HS-5 (cell line): ENCODE data around the gene JPH3.

Experiments
- DNase-seq: peaks from one replicate; pipeline ENCODE4 v3.0.0-alpha.2; 2012; ENCODE audit warnings: low read depth

Gene JPH3

GRCh38 chr16:87626905-87627304 is 24.6 kb downstream of the JPH3 start:
- no peak for DNase-seq

DNA sequence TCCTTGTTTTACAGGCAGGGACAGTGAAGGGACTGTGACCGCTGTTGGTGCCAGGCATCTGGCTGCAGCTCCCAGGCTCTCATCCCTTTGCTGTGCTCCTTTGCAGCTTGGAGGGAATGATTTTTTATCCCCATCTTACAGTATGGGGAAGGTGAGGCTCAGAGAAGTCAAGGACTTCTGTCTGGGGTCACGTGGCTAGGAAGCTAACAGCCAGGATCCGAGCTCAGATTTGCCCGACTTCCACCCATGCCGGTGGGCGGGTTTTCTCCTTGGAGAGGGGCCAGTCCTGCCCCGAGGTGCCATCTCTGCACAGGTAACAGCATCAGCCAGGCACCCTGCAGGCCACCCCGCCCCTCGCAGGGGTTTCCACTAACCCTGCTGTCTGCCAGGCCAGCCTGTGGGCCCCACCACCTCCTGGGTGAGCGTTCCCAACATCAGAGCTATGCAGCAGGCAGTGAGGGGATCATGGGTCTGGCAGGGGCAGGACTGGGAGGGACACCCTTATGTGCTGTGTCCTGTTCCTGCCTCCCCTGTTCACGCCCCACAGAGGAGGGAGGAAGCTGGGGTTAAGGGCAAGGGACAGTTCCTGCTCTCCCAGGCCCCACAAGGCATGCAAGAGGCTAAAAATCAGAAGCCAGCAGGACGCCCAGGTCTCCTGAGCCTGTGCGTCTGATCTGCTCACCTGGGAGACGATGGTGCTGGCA is 25.4 kb downstream of the JPH3 start:
- DNase-seq, result no peak

GRCh38 chr16:87628246-87628923 is 26.1 kb downstream of the JPH3 start:
- DNase-seq, result no peak

DNA sequence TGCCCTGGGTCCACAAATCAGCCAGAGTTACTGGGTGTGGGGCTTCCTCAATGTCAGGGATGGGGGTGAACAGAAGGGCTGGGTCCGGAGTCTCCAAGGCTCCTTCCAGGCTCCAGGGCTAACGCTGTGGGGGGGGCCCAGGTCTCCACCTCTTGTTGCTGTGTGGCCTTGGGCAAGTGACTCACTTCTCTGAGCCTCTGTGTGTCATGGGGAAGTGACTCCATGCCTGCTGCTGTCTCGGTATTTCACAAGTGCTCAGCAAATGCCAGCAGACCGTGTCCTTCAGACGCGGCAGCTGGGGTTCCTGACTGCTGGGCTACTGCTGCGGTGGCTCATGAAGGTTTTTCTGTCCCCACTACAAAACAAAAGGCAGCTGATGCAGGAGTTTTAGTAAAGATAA is 26.6 kb downstream of the JPH3 start:
- no peak for DNase-seq

DNA sequence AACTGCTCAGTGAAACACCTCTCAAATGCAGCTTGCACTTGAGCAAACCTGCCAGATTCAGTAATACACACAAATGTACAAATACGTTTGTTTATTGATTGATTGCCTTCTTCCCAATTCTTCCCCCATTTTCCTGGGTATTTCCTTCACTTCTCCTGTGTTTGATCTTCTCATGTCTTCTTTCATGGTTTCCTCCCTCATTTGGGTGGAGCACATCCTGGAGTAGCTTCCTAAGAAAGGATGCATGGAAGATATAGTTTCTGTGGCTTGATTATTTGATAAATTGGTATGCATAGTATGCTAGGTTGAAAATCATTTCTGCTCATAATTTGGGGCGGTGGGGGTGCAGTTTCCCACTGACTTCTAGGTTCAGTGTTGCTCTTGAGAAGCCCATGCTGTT is 28.8 kb downstream of the JPH3 start:
- DNase-seq, result no peak

GRCh38 chr16:87634411-87634810 is 32.1 kb downstream of the JPH3 start:
- no peak for DNase-seq

DNA sequence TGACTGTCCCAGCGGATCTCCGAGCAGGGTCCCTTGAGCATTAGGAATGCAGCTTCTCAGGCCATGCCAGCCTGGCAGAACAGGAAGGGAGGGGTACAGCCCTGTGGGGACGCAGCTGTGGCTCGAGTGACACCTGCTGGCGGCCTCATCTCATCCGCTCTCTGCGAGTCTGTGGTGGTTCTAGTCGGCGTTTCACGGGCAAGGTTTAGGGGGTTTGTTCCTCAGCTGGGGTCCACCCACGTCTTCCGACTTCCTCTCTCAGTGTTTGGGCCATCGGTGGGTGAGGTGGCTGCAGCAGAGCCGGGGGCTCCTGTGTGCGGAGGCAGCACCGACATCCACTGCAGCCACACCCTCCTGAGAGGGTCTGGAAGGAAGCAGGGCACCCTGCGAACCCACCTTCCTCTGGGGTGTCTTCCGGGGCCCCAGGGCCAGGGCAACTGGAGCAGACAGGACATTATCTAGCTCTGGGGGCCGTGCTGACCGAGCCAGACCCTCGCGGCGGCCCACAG is 33.3 kb downstream of the JPH3 start:
- no peak for DNase-seq

GRCh38 chr16:87636050-87636684 is 33.9 kb downstream of the JPH3 start:
- peak; percentile 9 for DNase-seq

DNA sequence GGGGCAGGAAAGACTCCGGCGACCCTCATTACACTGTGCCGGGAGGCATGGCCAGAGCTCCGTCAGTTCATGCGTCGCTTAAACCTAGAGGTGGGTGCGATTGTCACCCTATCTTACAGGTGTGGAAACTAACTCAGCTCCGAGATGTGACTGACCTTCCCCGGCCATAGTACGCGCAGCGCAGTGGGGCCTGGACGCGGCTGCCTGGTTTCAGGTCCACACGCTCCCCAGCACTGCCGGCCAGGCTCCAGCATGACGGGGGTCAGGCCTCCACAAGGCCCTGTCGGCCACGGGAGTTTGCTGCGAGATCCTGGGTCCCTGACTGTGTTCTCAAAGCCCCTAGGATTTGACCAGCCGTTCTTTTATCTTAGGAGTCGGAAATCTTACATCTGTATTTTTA is 34.4 kb downstream of the JPH3 start:
- DNase-seq, result no peak

DNA sequence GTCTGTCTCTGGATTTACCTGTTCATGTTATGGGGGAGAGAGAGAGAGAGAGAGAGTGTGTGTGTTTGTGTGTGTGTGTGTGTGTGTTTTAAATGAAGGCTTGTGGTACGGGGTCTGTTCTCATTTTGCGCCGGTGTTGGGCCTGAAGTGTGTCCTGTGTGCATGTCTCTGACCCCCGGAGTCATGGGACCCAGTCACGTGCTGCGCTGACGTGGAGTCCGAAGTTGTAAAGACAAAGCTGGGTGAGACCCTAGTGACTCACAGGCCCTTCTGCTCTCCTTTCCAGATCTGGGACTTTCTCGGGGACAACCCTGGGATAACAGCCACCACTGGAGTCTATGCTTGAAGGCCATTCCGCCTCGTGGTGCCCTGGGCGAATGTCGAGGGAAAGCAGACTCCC is 35.0 kb downstream of the JPH3 start:
- no peak for DNase-seq

- no peak for DNase-seq
Measured at GRCh38 chr16:87638736-87639135, 36.4 kb downstream of the JPH3 start.

- no peak for DNase-seq
Measured at GRCh38 chr16:87641721-87642120, 39.4 kb downstream of the JPH3 start.

DNA sequence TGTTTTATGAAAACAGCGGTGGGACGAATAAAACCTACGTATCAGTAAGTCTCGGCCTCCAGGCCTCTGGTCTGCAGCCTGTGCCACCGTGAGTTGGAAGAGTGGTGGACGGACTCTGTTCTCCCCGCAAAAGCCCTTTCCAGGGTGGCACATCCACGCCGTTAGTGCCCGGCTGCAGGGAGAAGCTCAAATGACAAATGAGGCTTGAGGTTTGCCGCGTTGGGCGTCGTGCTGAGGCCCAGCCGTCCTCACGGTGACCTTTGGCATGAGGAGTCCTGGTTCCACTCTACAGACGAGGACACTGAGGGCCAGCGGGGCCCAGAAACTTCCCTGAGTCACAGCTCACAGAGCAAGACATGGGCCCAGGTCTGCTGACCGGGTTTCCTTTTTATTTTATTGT is 40.2 kb downstream of the JPH3 start:
- no peak for DNase-seq

GRCh38 chr16:87644186-87644585 is 41.9 kb downstream of the JPH3 start:
- no peak for DNase-seq

- DNase-seq, result no peak
Measured at GRCh38 chr16:87644596-87644995, 42.3 kb downstream of the JPH3 start.

GRCh38 chr16:87645802-87646201 is 43.5 kb downstream of the JPH3 start:
- DNase-seq, result no peak

DNA sequence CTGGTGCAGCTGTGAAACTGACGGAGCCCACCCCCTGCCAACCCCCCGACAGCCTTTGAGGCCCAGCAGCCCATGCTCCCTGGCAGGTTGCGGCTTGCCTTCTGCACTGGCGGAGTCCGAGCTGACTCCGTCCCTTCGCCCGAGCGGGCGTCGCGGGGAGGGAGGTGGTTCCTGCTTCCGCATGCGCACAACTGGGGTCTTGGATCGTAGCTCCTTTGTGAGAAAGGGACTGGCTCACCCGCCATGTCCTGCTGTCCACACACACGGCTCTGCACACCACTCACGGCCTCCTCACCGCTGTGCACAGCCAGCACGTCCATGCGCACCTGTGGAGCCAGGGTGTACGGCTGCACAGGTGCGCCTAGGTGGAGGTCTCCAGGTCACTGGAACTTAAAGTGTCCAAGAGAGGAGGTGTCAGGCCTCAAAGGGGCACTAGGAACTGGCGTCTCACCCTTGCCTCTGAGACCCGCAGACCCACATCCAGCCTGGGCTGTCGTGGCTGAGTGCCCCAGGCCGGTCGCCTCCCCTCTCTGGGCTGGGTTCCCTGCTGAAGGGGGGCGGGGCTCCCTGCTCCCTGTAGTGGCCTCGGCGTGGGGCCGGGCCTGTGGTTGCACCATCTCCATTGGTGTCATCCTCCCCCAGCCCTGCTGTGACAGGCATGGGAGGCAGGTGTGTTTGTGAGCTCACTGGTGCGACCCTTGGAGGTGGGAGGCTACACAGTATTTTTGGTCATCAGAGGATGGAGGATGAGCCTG is 45.3 kb downstream of the JPH3 start:
- no peak for DNase-seq

DNA sequence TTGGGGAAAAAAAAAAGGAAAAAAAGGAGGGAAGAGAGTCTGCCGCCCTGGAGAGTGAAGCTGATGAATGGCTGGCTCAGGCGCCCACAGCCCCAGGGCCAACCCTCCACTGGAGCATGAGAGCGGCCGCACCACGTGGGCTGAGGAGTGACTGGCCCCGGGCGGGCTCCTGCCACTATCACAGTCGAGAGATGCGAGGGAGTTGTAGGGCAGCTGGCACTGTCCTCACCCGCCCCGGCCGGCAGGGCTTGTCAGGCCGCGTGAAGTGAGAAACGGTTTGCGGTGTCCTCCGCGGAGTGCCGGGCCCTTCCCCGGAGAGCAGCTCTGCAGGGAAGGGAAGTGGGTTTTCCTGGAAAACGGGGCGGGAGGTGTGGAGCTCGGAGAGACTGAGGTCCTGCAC is 45.9 kb downstream of the JPH3 start:
- DNase-seq, result no peak

- no peak for DNase-seq
Measured at GRCh38 chr16:87648698-87649487, 46.6 kb downstream of the JPH3 start.

DNA sequence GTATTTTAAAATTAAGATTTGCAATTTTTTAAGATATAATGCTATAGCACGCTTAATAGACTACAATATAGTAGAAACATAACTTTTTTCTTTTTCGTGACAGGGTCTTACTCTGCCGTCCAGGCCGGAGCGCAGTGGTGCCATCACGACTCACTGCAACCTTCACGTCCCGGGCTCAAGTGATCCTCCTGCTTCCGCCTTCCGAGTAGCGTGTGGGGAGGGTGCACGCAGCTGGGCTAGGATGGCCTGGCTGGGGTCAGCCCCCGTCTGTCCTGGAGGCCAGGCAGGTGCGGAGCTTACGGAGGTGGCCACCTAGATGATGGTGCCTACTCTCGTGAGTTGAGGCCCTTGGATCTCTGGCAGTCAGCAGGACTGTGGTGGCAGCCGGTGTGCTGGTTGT is 50.1 kb downstream of the JPH3 start:
- DNase-seq, result no peak

DNA sequence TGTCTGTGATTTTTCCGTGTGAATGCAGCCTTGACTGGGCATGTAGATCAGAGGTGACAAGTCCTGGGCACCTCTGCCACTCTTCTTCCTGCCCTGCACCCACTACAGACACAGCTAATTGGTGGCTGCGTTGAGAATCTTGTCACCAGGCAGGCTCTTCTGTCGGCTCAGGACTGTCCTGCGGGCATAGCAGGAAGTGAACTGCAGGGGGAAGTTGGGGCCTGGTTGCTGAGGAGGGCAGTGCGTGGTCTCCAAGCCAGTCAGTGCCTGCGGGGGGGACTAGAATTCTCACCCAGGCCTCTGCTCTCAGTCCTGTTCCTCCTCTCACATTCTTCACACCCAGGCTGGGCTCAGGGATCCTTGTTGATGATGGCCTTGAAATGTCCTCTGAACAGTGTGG is 50.5 kb downstream of the JPH3 start:
- DNase-seq, result no peak

GRCh38 chr16:87653234-87653633 is 50.9 kb downstream of the JPH3 start:
- no peak for DNase-seq
